ENCODE results near the gene FBXL7.

DNA sequence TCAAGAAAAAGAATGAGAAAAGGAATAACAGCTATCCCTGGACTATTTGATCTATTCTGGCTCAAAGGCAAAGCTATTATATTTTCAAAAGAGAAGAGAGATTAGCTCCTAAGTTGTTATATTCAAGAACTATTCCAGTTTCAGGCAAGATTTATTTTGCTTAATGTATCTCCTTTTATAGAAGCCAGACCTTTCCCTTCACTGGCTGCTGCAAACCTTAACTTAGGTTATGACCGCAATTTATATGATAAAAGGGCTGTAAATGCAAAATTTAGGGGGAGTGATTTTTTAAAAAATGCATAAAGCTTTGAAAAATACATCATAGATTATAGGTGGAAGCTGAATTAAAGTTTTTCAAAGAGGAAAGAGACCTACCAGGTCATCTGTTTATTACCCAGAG lies 97.8 kb downstream of the FBXL7 start:
- TF ChIP-seq, protein P1, sequence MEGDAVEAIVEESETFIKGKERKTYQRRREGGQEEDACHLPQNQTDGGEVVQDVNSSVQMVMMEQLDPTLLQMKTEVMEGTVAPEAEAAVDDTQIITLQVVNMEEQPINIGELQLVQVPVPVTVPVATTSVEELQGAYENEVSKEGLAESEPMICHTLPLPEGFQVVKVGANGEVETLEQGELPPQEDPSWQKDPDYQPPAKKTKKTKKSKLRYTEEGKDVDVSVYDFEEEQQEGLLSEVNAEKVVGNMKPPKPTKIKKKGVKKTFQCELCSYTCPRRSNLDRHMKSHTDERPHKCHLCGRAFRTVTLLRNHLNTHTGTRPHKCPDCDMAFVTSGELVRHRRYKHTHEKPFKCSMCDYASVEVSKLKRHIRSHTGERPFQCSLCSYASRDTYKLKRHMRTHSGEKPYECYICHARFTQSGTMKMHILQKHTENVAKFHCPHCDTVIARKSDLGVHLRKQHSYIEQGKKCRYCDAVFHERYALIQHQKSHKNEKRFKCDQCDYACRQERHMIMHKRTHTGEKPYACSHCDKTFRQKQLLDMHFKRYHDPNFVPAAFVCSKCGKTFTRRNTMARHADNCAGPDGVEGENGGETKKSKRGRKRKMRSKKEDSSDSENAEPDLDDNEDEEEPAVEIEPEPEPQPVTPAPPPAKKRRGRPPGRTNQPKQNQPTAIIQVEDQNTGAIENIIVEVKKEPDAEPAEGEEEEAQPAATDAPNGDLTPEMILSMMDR (IDR thresholded peaks at IDR 0.05; ENCODE audit: low read depth, low read length) = no peak
- no peak for TF ChIP-seq EZH2phosphoT487 (IDR thresholded peaks at IDR 0.05; ENCODE audit: low read depth)

Data from OCI-LY3 (cell line).